Hematopoietic multipotent progenitor cell treated with erythropoietin and hydrocortisone succinate and interleukin-3 and kit ligand, for 8 days (in vitro differentiated cells): ENCODE results near the gene SPRR2A.
A peak's percentile ranks its signal among the peaks of the same experiment; 100 is the strongest.
"Not testable (repeated sequence)": the region's sequence is repeated elsewhere in the genome, so short reads cannot be mapped to it uniquely, and the experiment has no call there.

Source experiments
- DNase-seq: peaks from one replicate; pipeline ENCODE4 v3.0.0-alpha.2; 2015

The SPRR2A gene

GRCh38 chr1:153057375-153057774, at the start of gene SPRR2A:
SPRR2A (minus strand) TSS chr1:153057512; CDS start chr1:153056735, 777 bp downstream.
- no peak for DNase-seq

- DNase-seq, result no peak
Observed at GRCh38 chr1:153100245-153100644, 42.9 kb upstream of the SPRR2A start.

GRCh38 chr1:153099461-153100045, 42.2 kb upstream of the SPRR2A start:
- DNase-seq, result no peak

- DNase-seq, result no peak
Observed at GRCh38 chr1:153095764-153096163, 38.5 kb upstream of the SPRR2A start.

- no peak for DNase-seq
Observed at GRCh38 chr1:153094426-153094825, 37.1 kb upstream of the SPRR2A start, which contains the start of gene SPRR2E. SPRR2E (minus strand) TSS chr1:153094526; CDS start chr1:153093751, 775 bp downstream.

- DNase-seq, result peak; percentile 75
Observed at GRCh38 chr1:153087652-153088051, 30.3 kb upstream of the SPRR2A start.

DNA sequence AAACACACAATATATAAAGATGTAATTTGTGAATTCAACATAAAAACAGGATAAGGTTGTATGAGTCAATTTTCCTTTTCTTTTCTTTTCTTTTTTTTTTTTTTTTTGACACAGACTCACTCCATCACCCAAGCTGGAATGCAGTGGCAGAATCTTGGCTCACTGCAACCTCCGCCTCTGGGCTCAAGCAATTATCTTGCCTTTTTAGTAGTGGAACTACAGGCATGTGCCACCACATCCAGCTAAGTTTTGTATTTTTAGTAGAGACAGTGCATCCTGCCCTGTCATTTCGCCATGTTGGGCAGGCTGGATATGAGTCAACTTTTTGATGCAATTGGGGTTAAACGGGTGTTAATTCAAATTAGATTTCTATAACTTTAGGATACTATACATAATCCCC, 24.4 kb upstream of the SPRR2A start:
- no peak for DNase-seq

GRCh38 chr1:153072806-153073726, 15.8 kb upstream of the SPRR2A start:
- DNase-seq, result peak; percentile 65

DNA sequence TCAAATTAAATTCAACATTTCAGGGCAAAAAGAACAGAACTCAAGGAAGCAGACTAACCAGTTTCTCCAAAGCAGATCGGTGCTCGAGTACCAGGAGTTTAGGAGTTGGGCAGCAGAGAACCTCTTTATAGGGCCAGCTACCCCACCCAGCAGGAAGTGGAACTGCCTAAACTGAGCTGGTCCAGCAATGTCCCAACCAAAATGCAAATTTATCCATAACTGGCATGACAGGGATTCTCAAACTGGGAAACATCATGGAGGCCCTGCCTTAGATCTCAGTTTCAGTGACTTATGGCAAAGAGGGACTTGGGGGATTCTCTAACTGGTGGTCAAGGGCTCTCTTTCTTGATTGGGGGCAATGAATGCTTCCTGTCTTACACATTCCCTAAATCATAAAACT, 14.2 kb upstream of the SPRR2A start, which contains the start of gene SPRR2B:
Gene SPRR2B, minus strand, starts transcription at position 101 of the 400 bp plus-strand sequence. CDS start 772 bp downstream, outside the sequence.
- no peak for DNase-seq

DNA sequence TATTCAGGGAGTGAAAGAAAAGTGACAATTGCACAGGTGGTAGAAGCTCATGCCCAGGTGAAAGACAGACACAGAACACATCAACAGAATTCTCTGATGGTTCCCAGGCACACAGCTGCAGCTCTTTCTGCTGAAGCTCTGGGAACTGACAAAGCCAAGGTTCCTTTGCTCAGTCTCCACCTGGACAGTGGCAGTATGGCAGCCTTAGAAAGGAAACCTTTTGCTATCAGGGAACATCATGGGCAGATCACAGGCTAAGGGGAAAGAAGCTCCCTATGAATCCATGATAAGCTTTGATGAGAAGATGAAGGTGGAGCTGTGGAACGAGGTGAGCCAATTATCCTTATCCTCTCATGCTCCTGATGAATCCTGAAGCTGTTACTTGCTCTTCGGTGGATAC, 12.9 kb upstream of the SPRR2A start:
- DNase-seq, result no peak

DNA sequence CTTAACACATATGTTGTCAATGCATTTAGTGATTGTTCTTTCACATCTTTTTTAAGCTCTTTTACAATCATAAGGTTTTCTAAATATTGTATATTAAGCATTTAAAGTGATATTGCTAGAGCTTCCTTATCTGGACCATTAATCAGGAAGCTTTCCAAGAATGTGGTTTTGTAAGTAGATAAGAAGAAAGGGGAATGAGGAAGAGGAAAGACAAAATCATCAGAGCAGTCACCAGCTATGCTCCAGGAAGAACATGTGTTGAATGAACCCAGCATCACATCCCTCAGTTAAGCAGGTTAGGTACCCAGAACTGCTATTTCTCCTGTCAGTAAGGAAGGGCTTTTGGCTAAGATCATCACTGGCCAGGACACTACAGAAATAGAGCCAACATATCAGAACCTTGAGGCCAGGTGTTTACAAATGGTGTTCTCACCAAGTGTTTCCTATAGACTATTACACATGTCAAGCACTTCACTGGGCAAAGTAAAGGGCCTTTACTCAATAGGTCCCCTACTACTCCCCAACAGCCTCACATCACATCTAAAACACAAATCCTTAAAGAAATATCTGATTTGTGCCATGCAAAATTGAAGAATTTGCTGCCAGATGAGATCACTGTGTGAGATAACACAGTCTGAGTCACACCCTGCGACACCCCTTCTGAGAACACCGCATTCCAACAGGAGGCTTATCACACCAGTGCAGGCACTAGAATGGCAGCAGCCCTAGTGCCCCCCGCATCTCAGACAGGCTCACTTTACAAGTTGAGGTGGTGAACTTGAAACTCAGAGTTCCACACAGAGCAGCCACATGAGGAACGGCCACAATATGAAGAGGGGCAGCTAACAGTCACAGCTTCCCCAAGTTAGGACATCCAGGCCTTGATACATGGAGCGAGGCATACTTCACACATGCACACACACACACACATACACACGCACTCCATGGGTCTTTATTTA, 1.8 kb upstream of the SPRR2A start:
- peak; percentile 94 for DNase-seq

GRCh38 chr1:153058154-153058553, 842 bp upstream of the SPRR2A start:
- peak; percentile 20 for DNase-seq

DNA sequence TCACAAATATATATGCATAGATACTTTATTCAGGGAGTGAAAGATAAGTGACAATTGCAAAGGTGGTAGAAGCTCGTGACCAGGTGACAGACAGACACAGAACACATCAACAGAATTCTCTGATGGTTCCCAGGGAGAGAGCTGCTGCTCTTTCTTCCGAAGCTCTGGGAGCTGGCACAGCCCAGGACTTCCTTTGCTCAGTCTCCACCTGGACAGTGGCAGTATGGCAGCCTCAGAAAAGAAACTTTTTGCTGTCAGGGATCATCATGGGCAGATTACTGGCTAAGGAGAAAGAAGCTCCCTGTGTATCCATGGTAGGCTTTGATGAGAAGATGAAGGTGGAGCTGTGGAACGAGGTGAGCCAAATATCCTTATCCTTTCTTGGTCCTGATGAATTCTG, 1.2 kb downstream of the SPRR2A start:
- DNase-seq, result not testable (repeated sequence)

DNA sequence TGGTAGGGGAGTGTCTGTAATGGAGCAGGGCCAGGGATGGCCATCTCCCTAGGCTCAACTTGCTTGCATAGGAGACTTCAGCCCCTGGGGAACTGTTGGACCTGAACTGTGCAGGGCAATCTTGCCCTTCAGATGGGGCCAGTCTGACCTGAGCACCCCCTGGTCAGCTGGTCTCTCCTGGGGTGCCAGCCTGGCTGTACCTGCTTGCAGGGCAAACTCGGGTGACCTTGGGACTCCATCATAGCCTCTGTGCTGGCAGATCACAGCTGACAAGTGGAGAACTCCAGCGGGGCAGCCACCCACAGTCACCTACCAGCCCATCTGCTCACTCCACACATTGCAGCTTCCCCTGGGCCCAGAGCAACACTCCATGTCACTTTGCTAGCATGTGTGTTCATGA, 8.1 kb downstream of the SPRR2A start:
- DNase-seq, result no peak

GRCh38 chr1:153040950-153041631, 16.2 kb downstream of the SPRR2A start, which contains the start of gene SPRR2D:
SPRR2D (minus strand) TSS chr1:153041120; CDS start chr1:153040346, 774 bp downstream.
- DNase-seq, result no peak

GRCh38 chr1:153035211-153035610, 22.1 kb downstream of the SPRR2A start:
- no peak for DNase-seq

DNA sequence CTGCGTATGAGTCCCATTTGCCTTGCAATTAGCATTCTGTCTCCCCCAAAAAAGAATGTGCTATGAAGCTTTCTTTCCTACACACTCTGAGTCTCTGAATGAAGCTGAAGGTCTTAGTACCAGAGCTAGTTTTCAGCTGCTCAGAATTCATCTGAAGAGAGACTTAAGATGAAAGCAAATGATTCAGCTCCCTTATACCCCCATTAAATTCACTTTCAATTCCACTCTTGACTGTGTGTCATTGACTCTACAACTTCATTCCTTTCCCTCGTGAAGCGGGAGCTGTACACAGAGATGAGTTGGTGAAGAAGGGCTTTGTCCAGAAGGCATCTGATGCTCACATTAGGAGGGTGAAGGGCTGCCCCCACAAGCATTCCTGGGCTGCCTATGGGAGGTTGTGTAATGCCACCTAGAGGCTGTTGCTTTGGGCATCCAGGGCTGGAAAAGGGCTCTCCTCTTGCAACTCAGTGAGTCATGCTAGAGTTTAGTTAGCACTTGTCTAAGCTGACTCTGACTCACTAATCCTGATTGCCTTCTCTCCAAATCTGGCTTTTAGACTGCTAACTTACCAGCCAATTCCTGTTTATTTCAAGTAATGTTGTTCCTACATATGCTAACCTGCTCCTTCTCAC, 24.5 kb downstream of the SPRR2A start:
- peak; percentile 36 for DNase-seq

DNA sequence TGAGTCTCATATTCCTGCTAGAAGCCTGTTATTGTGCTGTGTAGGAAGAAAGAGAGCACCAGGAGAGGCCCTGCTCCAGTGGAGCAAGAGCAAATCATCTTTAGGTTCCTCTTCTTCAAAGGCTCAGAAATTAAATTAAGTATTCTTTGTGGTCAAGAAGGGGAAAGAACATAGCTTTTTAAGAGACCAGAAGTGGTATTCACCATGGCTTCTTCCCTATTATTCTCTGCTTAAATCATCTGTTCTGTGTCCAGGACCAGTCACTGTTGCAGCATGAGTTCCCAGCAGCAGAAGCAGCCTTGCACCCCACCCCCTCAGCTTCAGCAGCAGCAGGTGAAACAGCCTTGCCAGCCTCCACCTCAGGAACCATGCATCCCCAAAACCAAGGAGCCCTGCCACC, 25.2 kb downstream of the SPRR2A start:
- DNase-seq, result no peak

- no peak for DNase-seq
Observed at GRCh38 chr1:153030895-153031294, 26.4 kb downstream of the SPRR2A start, which contains the start of gene SPRR1B. SPRR1B (plus strand) TSS chr1:153031203; CDS start chr1:153032346, 1,143 bp downstream.

GRCh38 chr1:153028766-153029165, 28.5 kb downstream of the SPRR2A start:
- no peak for DNase-seq

GRCh38 chr1:153025797-153026196, 31.5 kb downstream of the SPRR2A start:
- no peak for DNase-seq
